Endothelial cell of coronary artery (primary cell): ENCODE measurements around the gene RASL12. TPM values are rescaled to one million over a fixed set of nuclear protein-coding genes. Genes with fewer than 3 reads are reported as not detected.

ENCODE experiments used
- total RNA-seq: library from RNA; depleted of rRNA; stranded (reverse); fragments of >200 nt; gene quantifications from 2 replicates; pipeline ENCODE4 v1.2.3, GENCODE V29; 2014

The RASL12 gene, protein sequence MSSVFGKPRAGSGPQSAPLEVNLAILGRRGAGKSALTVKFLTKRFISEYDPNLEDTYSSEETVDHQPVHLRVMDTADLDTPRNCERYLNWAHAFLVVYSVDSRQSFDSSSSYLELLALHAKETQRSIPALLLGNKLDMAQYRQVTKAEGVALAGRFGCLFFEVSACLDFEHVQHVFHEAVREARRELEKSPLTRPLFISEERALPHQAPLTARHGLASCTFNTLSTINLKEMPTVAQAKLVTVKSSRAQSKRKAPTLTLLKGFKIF
- total RNA-seq, result 0.09 TPM in 1 of 2 replicates, not detected in the other

DNA sequence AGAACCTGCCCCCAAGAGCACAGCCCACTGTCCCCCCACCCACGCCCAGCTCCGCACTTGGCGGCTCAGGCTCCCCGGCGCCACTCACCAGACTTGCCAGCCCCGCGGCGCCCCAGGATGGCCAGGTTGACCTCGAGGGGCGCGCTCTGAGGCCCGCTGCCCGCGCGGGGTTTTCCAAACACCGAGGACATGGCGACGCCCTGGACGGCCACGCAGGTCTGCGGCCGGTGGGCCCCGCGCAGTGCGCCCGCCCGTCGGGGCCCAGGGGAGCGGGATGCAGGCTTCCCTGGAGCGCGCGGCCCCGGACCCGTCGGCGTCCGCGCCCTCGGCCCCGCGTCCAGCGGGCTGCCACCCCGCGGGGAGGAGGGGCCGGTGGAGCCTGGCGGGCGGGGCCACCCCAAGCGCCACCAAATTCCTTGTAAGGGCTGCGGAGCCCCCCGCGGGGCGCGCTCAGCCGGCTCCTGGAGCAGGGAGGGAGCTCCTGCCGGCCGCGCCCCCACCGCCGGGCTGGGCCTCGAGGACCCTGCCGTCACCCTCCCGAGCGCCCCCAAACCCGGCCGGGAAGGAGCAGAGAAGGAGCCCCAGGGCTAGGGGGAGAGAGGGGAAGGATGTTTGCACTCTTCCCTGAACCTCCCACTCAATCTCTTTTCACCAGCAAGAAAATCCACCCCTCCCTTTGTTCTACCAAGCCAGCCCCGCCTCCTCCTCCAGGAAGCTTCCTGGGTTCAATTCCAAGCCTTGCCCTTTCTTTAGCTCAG is at the start of gene RASL12:
TSS of gene RASL12 (minus strand) at position 347 of the 758 bp plus-strand sequence. CDS start at position 191, 156 bp downstream.

DNA sequence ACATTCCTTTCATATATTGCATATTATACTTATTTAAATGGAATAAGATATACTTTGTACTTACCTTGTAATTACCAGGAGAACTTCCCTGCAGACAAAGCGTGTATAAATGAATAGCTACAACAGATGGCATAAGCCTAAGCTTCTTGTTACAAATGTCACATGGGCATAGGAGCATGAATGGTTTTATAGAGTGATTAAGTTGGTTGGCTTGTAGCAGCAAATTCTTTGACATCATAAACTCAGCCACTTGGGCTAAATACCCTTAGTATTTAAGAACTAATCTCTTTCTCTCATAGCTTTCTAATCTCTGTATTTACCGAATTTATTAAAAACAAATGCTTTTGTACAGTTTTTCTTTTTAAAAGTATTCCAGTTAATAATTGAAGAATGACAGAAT is 47.3 kb upstream of the RASL12 start, which contains the start of gene UBAP1L:
TSS of gene UBAP1L (minus strand) at position 115 of the 400 bp plus-strand sequence. CDS start 8,985 bp downstream, outside the sequence.

DNA sequence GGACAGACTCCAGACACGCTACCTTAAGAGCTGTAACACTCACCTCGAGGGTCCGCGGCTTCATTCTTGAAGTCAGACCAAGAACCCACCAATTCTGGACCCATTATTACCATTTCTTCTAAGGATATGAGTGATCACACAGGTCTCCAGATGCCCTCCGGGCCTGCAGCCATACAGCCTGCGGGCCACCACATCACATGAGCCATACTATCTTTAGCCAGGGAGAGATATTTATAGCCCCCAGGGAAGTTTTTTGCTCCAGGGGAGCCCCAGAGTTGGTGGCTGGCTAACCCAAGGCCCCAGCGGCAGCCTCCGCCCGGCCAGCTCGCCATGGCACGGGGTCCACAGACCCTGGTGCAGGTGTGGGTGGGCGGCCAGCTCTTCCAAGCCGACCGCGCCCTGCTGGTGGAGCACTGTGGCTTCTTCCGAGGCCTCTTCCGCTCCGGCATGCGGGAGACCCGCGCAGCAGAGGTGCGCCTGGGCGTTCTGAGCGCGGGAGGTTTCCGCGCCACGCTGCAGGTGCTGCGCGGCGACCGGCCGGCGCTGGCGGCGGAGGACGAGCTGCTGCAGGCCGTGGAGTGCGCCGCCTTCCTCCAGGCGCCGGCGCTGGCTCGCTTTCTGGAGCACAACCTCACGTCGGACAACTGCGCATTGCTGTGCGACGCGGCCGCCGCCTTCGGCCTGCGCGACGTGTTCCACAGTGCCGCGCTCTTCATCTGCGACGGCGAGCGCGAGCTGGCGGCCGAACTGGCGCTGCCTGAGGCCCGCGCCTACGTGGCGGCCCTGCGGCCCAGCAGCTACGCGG is 8.9 kb upstream of the RASL12 start, which contains the start of gene KBTBD13:
TSS of gene KBTBD13 (plus strand) at position 261 of the 805 bp plus-strand sequence. CDS start at position 331, 70 bp downstream.

DNA sequence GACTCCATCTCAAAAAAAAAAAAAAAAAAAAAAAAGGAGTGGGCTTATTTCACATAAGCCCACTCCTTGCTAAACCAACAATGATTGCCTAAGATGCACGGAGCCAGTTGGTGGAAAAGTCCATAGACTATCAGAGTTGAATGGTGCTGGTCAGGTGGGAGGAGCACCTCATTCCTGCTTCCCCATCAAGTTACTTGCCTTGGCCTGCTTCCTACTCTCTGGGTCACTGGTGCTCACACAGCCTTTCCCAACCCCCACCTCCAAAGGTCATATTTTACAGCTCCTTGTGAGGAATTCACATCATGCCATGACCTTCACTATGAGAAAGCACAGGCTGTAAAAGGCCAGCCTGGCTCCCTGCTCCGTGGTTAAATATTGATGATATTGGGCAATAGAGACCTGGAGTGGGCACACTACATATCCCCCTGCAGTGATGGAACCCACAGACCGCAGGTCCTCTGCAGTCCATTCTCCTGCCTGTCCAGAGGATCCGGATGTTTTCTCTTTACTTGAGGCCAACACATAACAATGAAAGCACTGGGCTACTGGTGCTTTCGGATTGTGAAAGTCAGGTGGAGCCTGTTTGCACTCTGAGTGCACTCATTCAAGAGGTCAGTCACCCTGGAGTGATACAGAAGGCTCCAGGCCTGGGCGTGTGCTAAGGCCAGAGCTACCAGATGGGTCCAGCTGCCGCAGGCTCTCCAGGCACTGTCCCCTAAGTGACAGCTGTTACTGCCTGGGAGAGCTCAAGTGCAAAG is 22.9 kb downstream of the RASL12 start, which contains the start of gene SLC51B:
TSS of gene SLC51B (plus strand) at position 664 of the 758 bp plus-strand sequence. CDS start 4,618 bp downstream, outside the sequence.

DNA sequence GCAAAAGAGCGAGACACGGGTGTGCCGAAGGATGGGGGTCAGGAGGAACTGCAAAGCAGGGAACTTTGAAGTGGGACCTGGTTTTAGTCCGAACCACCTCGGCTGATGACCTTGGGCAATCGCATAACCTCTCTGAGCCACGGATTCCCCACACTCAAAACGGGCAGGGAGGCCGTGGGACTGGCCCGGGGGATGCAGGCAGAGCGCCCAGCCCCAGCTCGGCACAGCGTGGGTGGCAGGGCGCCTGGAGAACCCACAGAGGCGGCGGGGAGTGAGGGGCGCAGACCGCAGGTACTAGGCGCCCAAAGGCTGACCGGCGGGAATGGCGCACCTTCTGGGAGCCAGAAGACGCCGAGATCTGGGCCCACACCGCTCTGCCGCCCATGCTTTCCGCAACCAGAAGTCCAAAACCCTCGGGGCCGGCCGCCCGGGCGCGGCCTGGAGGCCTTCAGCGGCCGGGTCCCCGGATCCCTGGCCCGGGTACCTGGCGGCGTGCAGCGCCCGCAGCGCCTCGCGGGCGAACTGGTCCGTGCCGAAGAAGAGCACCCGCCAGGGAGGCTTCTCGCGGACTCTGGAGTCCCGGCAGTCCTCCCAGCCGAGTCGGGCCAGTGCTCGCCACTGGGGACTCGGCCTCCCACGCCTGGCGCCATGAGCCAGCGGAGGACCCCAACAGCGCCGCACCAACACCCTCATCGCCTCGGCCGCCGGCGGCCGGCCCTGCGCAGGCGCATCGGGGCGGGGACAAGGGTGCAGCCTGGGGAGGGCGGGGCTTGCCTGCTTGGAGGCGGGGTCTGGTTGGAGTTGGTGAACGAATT is 38.7 kb downstream of the RASL12 start, which contains the start of gene MTFMT:
TSS of gene MTFMT (minus strand) at position 719 of the 815 bp plus-strand sequence. CDS start at position 693, 26 bp downstream.

Other genes starting within 250 kb of the RASL12 start
- gene PIF1, start 242.3 kb downstream of the RASL12 start, total RNA-seq, result 6.3 and 8.4 TPM in 2 replicates
- gene PLEKHO2, start 226.1 kb downstream of the RASL12 start, total RNA-seq, result 21.7 and 23.5 TPM in 2 replicates
- 1.6 and 2.7 TPM in 2 replicates for gene ANKDD1A, start 156.1 kb downstream of the RASL12 start, total RNA-seq
- gene SPG21, start 78.1 kb downstream of the RASL12 start, total RNA-seq, result 46.3 and 47.3 TPM in 2 replicates
- gene MTFMT, start 38.4 kb downstream of the RASL12 start, total RNA-seq, result 10.3 and 11.5 TPM in 2 replicates
- not detected in 2 replicates for gene SLC51B, start 22.6 kb downstream of the RASL12 start, total RNA-seq
- gene KBTBD13, start 8.8 kb upstream of the RASL12 start, total RNA-seq, result not detected in 2 replicates
- gene UBAP1L, start 47.2 kb upstream of the RASL12 start, total RNA-seq, result 0.90 and 1.9 TPM in 2 replicates
- 10.3 and 12.5 TPM in 2 replicates for gene PDCD7, start 65.8 kb upstream of the RASL12 start, total RNA-seq
- gene CLPX, start 117.4 kb upstream of the RASL12 start, total RNA-seq, result 46.3 and 48.5 TPM in 2 replicates
- gene CILP, start 143.5 kb upstream of the RASL12 start, total RNA-seq, result not detected in 2 replicates
- 1.2 and 2.4 TPM in 2 replicates for gene PARP16, start 218.9 kb upstream of the RASL12 start, total RNA-seq
- not detected in 2 replicates for gene RNU5A-1, start 228.1 kb upstream of the RASL12 start, total RNA-seq
- gene RNU5B-1, start 236.7 kb upstream of the RASL12 start, total RNA-seq, result not detected in 2 replicates